Epithelial cell of prostate (primary cell): ENCODE measurements around the gene PROK1.
A peak's percentile ranks its signal among the peaks of the same experiment; 100 is the strongest.
"Not testable (repeated sequence)": the region's sequence is repeated elsewhere in the genome, so short reads cannot be mapped to it uniquely, and the experiment has no call there.

Source experiments
- DNase-seq: peaks from one replicate; pipeline ENCODE4 v3.0.0-alpha.2; 2011; ENCODE audit warnings: low read depth, low spot score
- H3K27ac ChIP-seq: fragments of 450-650 bp; 2 replicates; pipeline ENCODE4 v1.5.1; 2017; ENCODE audit warnings: mild to moderate bottlenecking

PROK1 gene

GRCh38 chr1:110450929-110451328, at the start of gene PROK1:
TSS of gene PROK1 (plus strand) at chr1:110451149. CDS start at chr1:110451217, 68 bp downstream.
- DNase-seq = no peak

GRCh38 chr1:110403805-110404204, 47.1 kb upstream of the PROK1 start:
- DNase-seq = no peak

More at GRCh38 chr1:110450929-110451328, at the start of gene PROK1:
- no peak within 1 kb of the TSS for H3K27ac ChIP-seq

GRCh38 chr1:110404401-110404800, 46.5 kb upstream of the PROK1 start:
- H3K27ac ChIP-seq = no peak overlapping the region

More at GRCh38 chr1:110403805-110404204, 47.1 kb upstream of the PROK1 start:
- no peak overlapping the region for H3K27ac ChIP-seq

GRCh38 chr1:110406407-110406806, 44.5 kb upstream of the PROK1 start:
- DNase-seq = not testable (repeated sequence)

More at GRCh38 chr1:110404401-110404800, 46.5 kb upstream of the PROK1 start:
- no peak for DNase-seq

GRCh38 chr1:110407260-110408210, 43.4 kb upstream of the PROK1 start, which contains the start of gene LAMTOR5:
TSS of gene LAMTOR5 (minus strand) at chr1:110407694. CDS start at chr1:110407620, 74 bp downstream.
- peak; percentile 44 for DNase-seq
- H3K27ac ChIP-seq = peak within 1 kb of the TSS; percentile 70

More at GRCh38 chr1:110406407-110406806, 44.5 kb upstream of the PROK1 start:
- not testable (repeated sequence) for H3K27ac ChIP-seq

- H3K27ac ChIP-seq = no peak overlapping the region
- DNase-seq = no peak
These were observed 42.5 kb upstream of the PROK1 start for GRCh38 chr1:110408488-110408887.

- H3K27ac ChIP-seq = no peak overlapping the region
- DNase-seq = no peak
These were observed 41.6 kb upstream of the PROK1 start for GRCh38 chr1:110409316-110409715.

GRCh38 chr1:110411173-110411735, 39.7 kb upstream of the PROK1 start:
- DNase-seq = no peak
- H3K27ac ChIP-seq = no peak overlapping the region

- no peak for DNase-seq
These were observed 38.4 kb upstream of the PROK1 start for GRCh38 chr1:110412576-110412975.

GRCh38 chr1:110413045-110413444, 37.9 kb upstream of the PROK1 start:
- not testable (repeated sequence) for DNase-seq, H3K27ac ChIP-seq

More at GRCh38 chr1:110412576-110412975, 38.4 kb upstream of the PROK1 start:
- no peak overlapping the region for H3K27ac ChIP-seq

- no peak overlapping the region for H3K27ac ChIP-seq
- DNase-seq = no peak
These were observed 32.2 kb upstream of the PROK1 start for GRCh38 chr1:110418729-110419128.

GRCh38 chr1:110420023-110420662, 30.8 kb upstream of the PROK1 start:
- no peak overlapping the region for H3K27ac ChIP-seq
- DNase-seq = no peak

GRCh38 chr1:110420874-110421793, 29.8 kb upstream of the PROK1 start:
- no peak overlapping the region for H3K27ac ChIP-seq
- peak; percentile 6 for DNase-seq

GRCh38 chr1:110424699-110425611, 26.0 kb upstream of the PROK1 start:
- H3K27ac ChIP-seq = no peak overlapping the region
- DNase-seq = no peak

- DNase-seq = no peak
- no peak overlapping the region for H3K27ac ChIP-seq
These were observed 25.3 kb upstream of the PROK1 start for GRCh38 chr1:110425612-110426152.

- DNase-seq = no peak
These were observed 24.1 kb upstream of the PROK1 start for GRCh38 chr1:110426854-110427253.

GRCh38 chr1:110428946-110429345, 22.0 kb upstream of the PROK1 start:
- H3K27ac ChIP-seq = no peak overlapping the region
- no peak for DNase-seq

More at GRCh38 chr1:110426854-110427253, 24.1 kb upstream of the PROK1 start:
- H3K27ac ChIP-seq = no peak overlapping the region

GRCh38 chr1:110430366-110430765, 20.6 kb upstream of the PROK1 start:
- H3K27ac ChIP-seq = no peak overlapping the region
- DNase-seq = no peak
